GM12873 (cell line): ENCODE results near the gene TBC1D14.

ENCODE experiments used
- CTCF ChIP-seq: IDR thresholded peaks from 2 replicates; pipeline ENCODE4 v1.5.1; 2012; ENCODE audit warnings: low read depth, mild to moderate bottlenecking, moderate library complexity, low read length, control low read depth; ENCODE audit not compliant: insufficient read depth; ENCODE audit errors: missing control alignments

The TBC1D14 gene

GRCh38 chr4:6928081-6928480 lies 18.5 kb downstream of the TBC1D14 start:
- TF ChIP-seq CTCF = no peak

- TF ChIP-seq CTCF = no peak
Measured at GRCh38 chr4:6929339-6929811, 19.7 kb downstream of the TBC1D14 start.

- TF ChIP-seq CTCF = no peak
Measured at GRCh38 chr4:6929812-6930464, 20.3 kb downstream of the TBC1D14 start.

- no peak for TF ChIP-seq CTCF
Measured at GRCh38 chr4:6932475-6932874, 22.8 kb downstream of the TBC1D14 start.

GRCh38 chr4:6932918-6933317 lies 23.3 kb downstream of the TBC1D14 start:
- no peak for TF ChIP-seq CTCF

GRCh38 chr4:6933691-6934430 lies 24.2 kb downstream of the TBC1D14 start:
- no peak for TF ChIP-seq CTCF

GRCh38 chr4:6935965-6936364 lies 26.3 kb downstream of the TBC1D14 start:
- no peak for TF ChIP-seq CTCF
